Measurements from ENCODE around the gene STARD8. TPM values are rescaled to one million over a fixed set of nuclear protein-coding genes. Genes with fewer than 3 reads are reported as not detected.

Gene STARD8
- polyA plus RNA-seq, 1 experiment, result 2.9 TPM

- no peak for TF ChIP-seq CTCF (IDR thresholded peaks at IDR 0.05; ENCODE audit: insufficient read depth, low read depth, low read length)
- no peak for DNase-seq (ENCODE audit: low read depth)
- Histone ChIP-seq H3K4me3 (ENCODE audit: low read depth, low read length) (no peak overlapping the region), H3K27me3 (ENCODE audit: control insufficient read depth, insufficient read depth, low read length) (no peaks in the 10 kb centered on the region), H3K36me3 (ENCODE audit: control insufficient read depth, insufficient read depth, low read length) (no peaks in the 10 kb centered on the region)
- ChIA-PET POLR2A (no interaction called here), CTCF (interaction anchor here (1.8 kb wide), 1 partner anchor 10 kb away, joined by 7 read pairs; no protein-coding TSS in a partner anchor)
These were observed 11.9 kb downstream of the STARD8 start for GRCh38 chrX:68659385-68659784.

GRCh38 chrX:68659786-68660185 is 12.3 kb downstream of the STARD8 start:
- Histone ChIP-seq H3K4me3 (ENCODE audit: low read depth, low read length) (no peak overlapping the region), H3K36me3 (ENCODE audit: control insufficient read depth, insufficient read depth, low read length) (no peaks in the 10 kb centered on the region), H3K27me3 (ENCODE audit: control insufficient read depth, insufficient read depth, low read length) (no peaks in the 10 kb centered on the region)
- CTCF ChIA-PET, result interaction anchor here (1.8 kb wide), 1 partner anchor 9 kb away, joined by 7 read pairs; no protein-coding TSS in a partner anchor
- POLR2A ChIA-PET, result no interaction called here
- TF ChIP-seq CTCF (IDR thresholded peaks at IDR 0.05; ENCODE audit: insufficient read depth, low read depth, low read length), result no peak
- no peak for DNase-seq (ENCODE audit: low read depth)

DNA sequence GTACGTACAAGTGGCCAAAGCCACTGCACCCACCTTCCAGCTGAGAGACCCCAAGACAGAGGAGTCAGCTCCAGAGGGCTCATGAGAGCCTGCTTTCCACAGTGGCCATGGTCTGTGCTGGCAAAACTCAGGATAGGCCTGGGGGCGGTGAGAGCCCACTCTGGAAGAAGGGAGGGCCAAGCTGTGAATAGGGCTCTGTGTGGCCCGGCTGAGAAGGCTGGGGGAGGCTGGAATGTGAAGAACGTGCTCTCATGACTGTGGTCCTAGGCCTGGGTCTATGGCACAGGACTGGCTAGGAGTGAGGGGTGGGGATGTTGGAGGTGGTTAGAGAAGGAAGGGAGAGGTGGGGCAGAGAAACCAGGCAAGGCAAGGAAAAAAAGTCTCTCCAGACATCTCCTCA is 13.3 kb downstream of the STARD8 start:
- no peaks in the 10 kb centered on the region for H3K27me3 ChIP-seq (ENCODE audit: control insufficient read depth, insufficient read depth, low read length)
- no peak for DNase-seq (ENCODE audit: low read depth)
- H3K36me3 ChIP-seq (ENCODE audit: control insufficient read depth, insufficient read depth, low read length), result no peaks in the 10 kb centered on the region
- no peak overlapping the region for H3K4me3 ChIP-seq (ENCODE audit: low read depth, low read length)
- POLR2A ChIA-PET, result no interaction called here
- no peak for TF ChIP-seq CTCF (IDR thresholded peaks at IDR 0.05; ENCODE audit: insufficient read depth, low read depth, low read length)
- CTCF ChIA-PET, result no interaction called here

GRCh38 chrX:68665502-68665901 is 18.0 kb downstream of the STARD8 start:
- no peak for DNase-seq (ENCODE audit: low read depth)
- POLR2A ChIA-PET, result no interaction called here
- H3K4me3 ChIP-seq (ENCODE audit: low read depth, low read length), result no peak overlapping the region
- 0 out of 2 replicates have a peak, but pooled peaks have one; percentile 8 for TF ChIP-seq CTCF (IDR thresholded peaks at IDR 0.05; ENCODE audit: insufficient read depth, low read depth, low read length)
- H3K27me3 ChIP-seq (ENCODE audit: control insufficient read depth, insufficient read depth, low read length), result no peaks in the 10 kb centered on the region
- CTCF ChIA-PET, result interaction anchor here (1.0 kb wide), 1 partner anchor 27 kb away, joined by 3 read pairs; no protein-coding TSS in a partner anchor
- H3K36me3 ChIP-seq (ENCODE audit: control insufficient read depth, insufficient read depth, low read length), result no peaks in the 10 kb centered on the region

- POLR2A ChIA-PET, result no interaction called here
- Histone ChIP-seq H3K4me3 (ENCODE audit: low read depth, low read length) (no peak overlapping the region), H3K36me3 (ENCODE audit: control insufficient read depth, insufficient read depth, low read length) (no peaks in the 10 kb centered on the region), H3K27me3 (ENCODE audit: control insufficient read depth, insufficient read depth, low read length) (no peaks in the 10 kb centered on the region)
- DNase-seq (ENCODE audit: low read depth), result no peak
- no peak for TF ChIP-seq CTCF (IDR thresholded peaks at IDR 0.05; ENCODE audit: insufficient read depth, low read depth, low read length)
- CTCF ChIA-PET, result interaction anchor here (1.1 kb wide), 1 partner anchor 12 kb away, joined by 3 read pairs; no protein-coding TSS in a partner anchor
These were observed 19.1 kb downstream of the STARD8 start for GRCh38 chrX:68666580-68666979.
